Measurements from ENCODE around the gene RHPN2.
"Not testable (repeated sequence)": the region's sequence is repeated elsewhere in the genome, so short reads cannot be mapped to it uniquely, and the experiment has no call there.

The RHPN2 gene

DNA sequence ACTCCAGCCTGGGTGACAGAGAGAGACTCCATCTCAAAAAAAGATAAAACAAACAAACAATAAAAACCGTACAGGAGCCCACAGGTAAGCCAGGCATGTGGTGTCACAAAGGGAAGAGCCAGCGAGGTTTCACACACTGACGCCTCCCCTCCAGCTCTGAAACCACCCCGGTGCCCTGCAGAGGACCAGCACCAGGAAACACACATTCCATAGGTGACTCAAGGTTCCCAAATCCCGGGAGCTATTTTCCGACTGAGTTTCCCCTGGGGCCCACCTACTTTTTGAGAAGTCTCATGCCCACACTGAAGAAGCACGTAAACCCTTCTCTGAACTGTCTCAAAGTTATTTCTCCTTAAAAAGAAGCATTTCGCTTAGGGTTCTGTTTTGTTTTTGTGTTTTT, 40.3 kb downstream of the RHPN2 start:
- TF ChIP-seq, protein P1, sequence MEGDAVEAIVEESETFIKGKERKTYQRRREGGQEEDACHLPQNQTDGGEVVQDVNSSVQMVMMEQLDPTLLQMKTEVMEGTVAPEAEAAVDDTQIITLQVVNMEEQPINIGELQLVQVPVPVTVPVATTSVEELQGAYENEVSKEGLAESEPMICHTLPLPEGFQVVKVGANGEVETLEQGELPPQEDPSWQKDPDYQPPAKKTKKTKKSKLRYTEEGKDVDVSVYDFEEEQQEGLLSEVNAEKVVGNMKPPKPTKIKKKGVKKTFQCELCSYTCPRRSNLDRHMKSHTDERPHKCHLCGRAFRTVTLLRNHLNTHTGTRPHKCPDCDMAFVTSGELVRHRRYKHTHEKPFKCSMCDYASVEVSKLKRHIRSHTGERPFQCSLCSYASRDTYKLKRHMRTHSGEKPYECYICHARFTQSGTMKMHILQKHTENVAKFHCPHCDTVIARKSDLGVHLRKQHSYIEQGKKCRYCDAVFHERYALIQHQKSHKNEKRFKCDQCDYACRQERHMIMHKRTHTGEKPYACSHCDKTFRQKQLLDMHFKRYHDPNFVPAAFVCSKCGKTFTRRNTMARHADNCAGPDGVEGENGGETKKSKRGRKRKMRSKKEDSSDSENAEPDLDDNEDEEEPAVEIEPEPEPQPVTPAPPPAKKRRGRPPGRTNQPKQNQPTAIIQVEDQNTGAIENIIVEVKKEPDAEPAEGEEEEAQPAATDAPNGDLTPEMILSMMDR (IDR thresholded peaks at IDR 0.05): no peak
- no peak for TF ChIP-seq ZFX (IDR thresholded peaks at IDR 0.05; ENCODE audit: borderline replicate concordance)
- peak overlapping the region; percentile 80; the same call in 1 of the 2 replicates for H3K27ac ChIP-seq

DNA sequence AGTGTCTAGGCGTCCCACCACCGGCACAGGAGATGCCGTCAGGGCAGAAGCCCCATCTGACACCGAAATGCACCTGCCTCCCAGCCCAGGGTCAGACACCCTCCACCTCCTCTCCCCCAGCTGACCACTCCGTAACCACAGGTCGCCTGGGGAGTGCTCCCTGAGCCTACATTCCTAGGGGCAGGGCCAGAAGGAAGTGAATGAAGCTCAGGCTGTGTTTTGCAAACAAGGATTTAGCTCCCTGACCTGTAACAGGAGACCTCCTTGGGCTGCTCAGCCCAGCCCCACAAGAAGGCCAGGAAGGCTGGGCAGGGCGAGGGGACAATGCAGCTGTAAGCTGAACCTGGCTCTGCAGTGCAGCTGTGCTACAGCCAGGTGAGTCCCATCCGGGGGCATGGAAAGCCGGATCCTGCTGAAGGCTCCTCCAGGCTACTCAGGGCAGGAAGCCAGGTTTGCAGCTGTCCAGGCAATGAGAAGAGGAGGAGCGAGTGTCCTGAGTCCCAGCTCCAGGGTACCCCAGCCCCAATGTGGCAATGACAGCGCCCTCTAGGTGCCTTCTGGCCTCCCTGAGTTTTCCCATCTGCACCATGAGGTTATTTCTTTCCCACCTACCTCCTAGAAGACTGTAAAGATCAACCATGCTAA, 42.1 kb downstream of the RHPN2 start:
- H3K27ac ChIP-seq: no peak overlapping the region
- TF ChIP-seq, protein P1 (IDR thresholded peaks at IDR 0.05): peak; percentile 20; the same call in 1 of the 2 replicates
- TF ChIP-seq ZFX (IDR thresholded peaks at IDR 0.05; ENCODE audit: borderline replicate concordance): no peak

DNA sequence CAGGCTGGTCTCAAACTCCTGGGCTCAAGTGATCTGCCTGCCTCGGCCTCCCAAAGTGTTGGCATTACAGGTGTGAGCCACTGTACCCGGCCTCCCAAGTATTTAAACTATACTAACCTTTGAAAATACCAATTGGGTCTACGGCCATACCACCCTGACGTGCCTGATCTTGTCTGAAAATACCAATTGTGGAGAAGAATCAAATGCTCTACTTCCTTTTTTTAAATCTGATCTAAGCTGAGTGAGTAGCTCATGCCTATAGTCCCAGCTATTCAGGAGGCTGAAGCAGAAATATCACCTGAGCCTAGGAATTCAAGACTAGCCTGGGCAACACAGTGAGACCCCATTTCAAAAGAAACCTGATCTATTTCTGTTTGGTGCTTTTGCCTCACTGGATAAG, 53.8 kb downstream of the RHPN2 start:
- H3K27ac ChIP-seq: not testable (repeated sequence)

DNA sequence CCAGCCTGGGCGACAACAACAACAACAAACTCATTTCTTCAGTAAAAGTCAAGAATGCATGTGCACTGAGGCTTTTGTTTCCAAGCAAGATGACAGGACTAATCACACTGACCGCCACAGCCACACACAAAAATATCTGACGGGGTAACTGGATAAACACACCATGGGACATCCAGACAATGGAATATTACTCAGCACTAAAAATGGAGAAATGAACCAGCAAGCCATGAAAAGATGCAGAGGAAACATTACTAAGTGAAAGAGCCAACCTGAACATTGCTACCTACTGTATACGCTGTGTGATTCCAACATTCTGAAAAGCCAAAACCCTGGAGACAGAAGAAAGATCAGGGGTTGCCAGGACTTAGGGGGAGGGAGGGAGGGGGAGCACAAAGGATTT, 56.0 kb downstream of the RHPN2 start:
- TF ChIP-seq, protein P1 (IDR thresholded peaks at IDR 0.05): no peak
- TF ChIP-seq ZFX (IDR thresholded peaks at IDR 0.05; ENCODE audit: borderline replicate concordance): no peak

DNA sequence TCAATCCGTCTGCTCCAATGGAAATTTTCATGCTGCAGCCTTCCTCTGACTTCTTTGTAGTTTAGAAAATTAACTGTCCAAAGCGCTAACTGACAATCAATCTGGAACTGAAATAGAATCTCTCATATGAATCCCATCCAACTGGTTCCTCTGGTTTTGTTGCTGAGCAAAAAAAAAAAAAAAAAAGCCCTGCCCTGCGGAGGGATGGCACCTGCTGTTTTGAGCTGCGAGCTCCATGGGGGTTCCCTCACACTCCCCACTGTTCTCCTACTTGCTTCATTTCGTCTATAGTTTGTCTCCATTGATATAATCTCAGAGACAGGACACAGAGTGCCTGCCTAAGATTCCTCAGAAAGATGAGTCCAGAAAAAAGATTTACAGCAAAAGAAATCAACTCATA, 59.2 kb downstream of the RHPN2 start:
- H3K27ac ChIP-seq: peak overlapping the region; percentile 42
- no peak for TF ChIP-seq ZFX (IDR thresholded peaks at IDR 0.05; ENCODE audit: borderline replicate concordance)
- TF ChIP-seq, protein P1 (IDR thresholded peaks at IDR 0.05): no peak

More for the DNA sequence above, 56.0 kb downstream of the RHPN2 start:
- H3K27ac ChIP-seq: no peak overlapping the region

DNA sequence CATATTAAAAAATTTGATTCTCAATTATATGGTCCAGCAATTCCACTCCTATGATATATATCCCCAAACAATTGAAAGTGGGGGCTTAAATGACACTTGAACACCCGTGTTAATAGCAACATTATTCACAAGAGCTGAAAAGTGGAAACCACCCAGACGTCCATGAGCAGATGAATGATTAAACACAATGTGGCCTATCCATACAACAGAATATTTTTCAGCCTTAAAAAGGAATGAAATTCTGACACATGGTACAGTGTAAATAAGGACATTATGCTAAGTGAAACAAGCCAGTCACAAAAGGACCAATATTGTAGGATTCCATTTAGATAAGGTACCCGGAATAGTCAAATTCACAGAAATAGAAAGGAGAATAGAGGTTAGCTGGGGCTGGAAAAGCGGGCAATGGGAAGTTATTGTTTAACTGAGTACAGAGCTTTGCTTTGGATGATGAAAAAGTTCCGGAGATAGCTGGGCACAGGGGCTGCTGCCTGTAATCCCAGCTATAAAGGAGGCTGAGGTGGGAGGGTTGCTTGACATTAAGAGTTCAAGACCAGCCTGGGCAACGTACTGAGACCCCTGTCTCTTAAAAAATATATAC, 61.2 kb downstream of the RHPN2 start:
- not testable (repeated sequence) for H3K27ac ChIP-seq

DNA sequence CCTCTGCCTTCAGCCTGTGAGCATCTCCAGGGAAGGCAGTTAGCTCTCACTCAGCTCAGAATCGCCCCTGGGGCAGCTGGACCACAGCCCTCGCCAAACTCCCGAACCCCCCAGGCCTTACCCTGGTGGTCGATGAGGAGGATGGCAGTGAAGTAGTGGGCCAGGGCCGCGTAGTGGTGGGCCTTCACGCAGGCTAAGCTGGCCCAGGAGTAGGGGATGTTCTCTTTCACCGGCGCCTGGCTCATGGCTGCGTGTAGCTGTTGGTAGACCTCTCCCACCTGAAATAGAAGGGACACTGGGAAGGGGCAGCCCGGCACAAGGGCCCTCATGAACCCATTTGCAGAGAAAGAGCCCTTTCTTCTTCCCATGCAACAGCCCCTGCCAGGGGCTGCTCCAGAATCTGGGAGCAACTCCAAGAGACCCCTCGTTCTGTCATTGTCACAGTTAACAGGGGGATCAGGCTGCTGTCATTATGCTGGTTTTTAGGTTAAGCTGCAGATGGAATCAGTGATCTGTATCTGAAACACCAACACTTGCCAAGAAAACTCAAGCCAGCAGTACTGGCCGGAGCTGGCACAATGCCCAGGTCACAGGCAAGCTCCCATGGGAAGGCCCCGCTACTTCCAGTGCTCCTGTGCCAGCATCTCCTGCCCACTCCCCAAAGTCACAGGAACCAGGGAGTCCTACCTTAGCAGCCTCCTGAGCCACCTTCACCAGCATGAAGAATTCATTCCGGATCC, 62.4 kb downstream of the RHPN2 start:
- not testable (repeated sequence) for H3K27ac ChIP-seq

DNA sequence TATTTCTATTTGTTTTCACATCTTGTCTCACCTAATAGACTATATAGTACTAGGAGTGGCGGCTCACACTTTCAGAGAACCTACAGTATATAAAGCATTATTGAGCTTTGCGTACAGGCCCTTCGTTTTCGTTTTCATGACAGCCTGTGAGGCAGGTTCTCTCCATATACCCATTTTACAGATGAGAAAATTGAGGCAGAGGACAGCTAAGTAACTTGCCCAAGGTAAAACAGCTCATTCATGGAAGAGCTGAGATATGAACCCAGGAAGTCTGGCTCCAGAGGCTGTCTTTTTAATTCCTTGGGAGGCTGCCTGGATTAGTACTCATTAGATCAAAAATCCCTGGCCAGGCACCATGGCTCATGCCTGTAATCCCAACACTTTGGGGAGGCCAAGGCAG, 63.8 kb downstream of the RHPN2 start:
- H3K27ac ChIP-seq: no peak overlapping the region
- TF ChIP-seq, protein P1 (IDR thresholded peaks at IDR 0.05): no peak
- no peak for TF ChIP-seq ZFX (IDR thresholded peaks at IDR 0.05; ENCODE audit: borderline replicate concordance)
